CD14-positive monocyte (primary cell): Measurements from ENCODE around the gene SNX19. TPM values are rescaled to one million over a fixed set of nuclear protein-coding genes. Genes with fewer than 3 reads are reported as not detected.

Experiments used
- DNase-seq, 3 donors: peaks; one replicate each; pipeline ENCODE4 v3.0.0-alpha.2; 2011 to 2022
- H2AFZ ChIP-seq: 2 replicates; pipeline ENCODE4 v1.6.0; 2012; ENCODE audit warnings: mild to moderate bottlenecking, low read depth, low read length, inconsistent platforms; ENCODE audit not compliant: insufficient read depth, poor library complexity, severe bottlenecking
- H3K27ac ChIP-seq, 2 donors: 1 replicate in 1 of 2; 2 replicates in 1 of 2; pipeline ENCODE4 v1.5.1; 2012 to 2013; ENCODE audit warnings: low read length in 2 of 2, control low read depth in 1 of 2, inconsistent platforms in 1 of 2, low read depth in 1 of 2, mild to moderate bottlenecking in 1 of 2
- H3K27me3 ChIP-seq, 2 donors: one replicate each; pipeline versions ENCODE4 v1.6.0 to v1.6.1; 2011 to 2013; ENCODE audit warnings: low read length in 2 of 2; ENCODE audit not compliant: control insufficient read depth in 2 of 2, insufficient read depth in 2 of 2
- H3K36me3 ChIP-seq, 2 donors: replicated peaks in 1 of 2; 1 replicate in 1 of 2; 2 replicates in 1 of 2; pipeline versions ENCODE4 v1.5.1 to v1.6.1; 2012 to 2013; ENCODE audit warnings: low read length in 2 of 2, control low read depth in 1 of 2, inconsistent platforms in 1 of 2, mild to moderate bottlenecking in 1 of 2; ENCODE audit not compliant: insufficient read depth in 2 of 2, control insufficient read depth in 1 of 2
- H3K4me1 ChIP-seq, 2 donors: 1 replicate in 1 of 2; 2 replicates in 1 of 2; pipeline versions ENCODE4 v1.5.1 to v1.6.1; 2012 to 2013; ENCODE audit warnings: low read length in 2 of 2, control low read depth in 1 of 2, inconsistent platforms in 1 of 2, mild to moderate bottlenecking in 1 of 2, moderate library complexity in 1 of 2; ENCODE audit not compliant: insufficient read depth in 2 of 2, control insufficient read depth in 1 of 2
- H3K4me2 ChIP-seq: replicated peaks from 2 replicates; pipeline ENCODE3; 2012; ENCODE audit warnings: low read length, moderate library complexity, mild to moderate bottlenecking; ENCODE audit not compliant: poor library complexity, severe bottlenecking; ENCODE audit errors: extremely low read depth
- H3K4me3 ChIP-seq, 3 experiments: fragments of 200-600 bp in 1 of 3; sonication (generic) in 1 of 3; replicated peaks in 1 of 3; 1 replicate in 2 of 3; 2 replicates in 1 of 3; pipeline ENCODE4 v1.5.1; 2011 to 2013; ENCODE audit warnings: low read length in 3 of 3, mild to moderate bottlenecking in 3 of 3, control low read depth in 2 of 3, low read depth in 2 of 3, inconsistent platforms in 1 of 3, moderate library complexity in 1 of 3
- H3K79me2 ChIP-seq: 2 replicates; pipeline ENCODE4 v1.6.0; 2012; ENCODE audit warnings: mild to moderate bottlenecking, control low read depth, inconsistent platforms, low read length, moderate library complexity; ENCODE audit not compliant: insufficient read depth
- H3K9ac ChIP-seq: 2 replicates; pipeline ENCODE4 v1.6.0; 2017; ENCODE audit warnings: low read length, mild to moderate bottlenecking; ENCODE audit not compliant: insufficient read depth, poor library complexity, severe bottlenecking
- H3K9me3 ChIP-seq, 2 donors: replicated peaks in 1 of 2; 1 replicate in 1 of 2; 2 replicates in 1 of 2; pipeline versions ENCODE4 v1.5.1 to v1.6.1; 2012 to 2013; ENCODE audit warnings: low read length in 2 of 2, control low read depth in 1 of 2; ENCODE audit not compliant: control insufficient read depth in 1 of 2, insufficient read depth in 1 of 2
- H4K20me1 ChIP-seq: 2 replicates; pipeline ENCODE4 v1.6.0; 2012; ENCODE audit warnings: mild to moderate bottlenecking, low read length, control low read depth, moderate library complexity; ENCODE audit not compliant: insufficient read depth
- H3K27ac Mint-ChIP-seq, 7 donors: one replicate each; pipeline ENCODE4 v1.8.0; 2020; ENCODE audit warnings: mild to moderate bottlenecking in 7 of 7, mixed read lengths in 7 of 7, moderate library complexity in 6 of 7, inconsistent platforms in 2 of 7
- H3K27me3 Mint-ChIP-seq, 3 donors: one replicate each; pipeline ENCODE4 v1.8.0; 2021 to 2022; ENCODE audit warnings: low read depth in 3 of 3, mild to moderate bottlenecking in 3 of 3, mixed read lengths in 3 of 3, moderate library complexity in 3 of 3, inconsistent platforms in 1 of 3
- H3K36me3 Mint-ChIP-seq, 2 donors: one replicate each; pipeline ENCODE4 v1.8.0; 2020; ENCODE audit warnings: mixed read lengths in 2 of 2, inconsistent platforms in 1 of 2, mild to moderate bottlenecking in 1 of 2
- H3K4me1 Mint-ChIP-seq: one replicate; pipeline ENCODE4 v1.8.0; 2020; ENCODE audit warnings: mild to moderate bottlenecking, mixed read lengths
- H3K4me3 Mint-ChIP-seq, 2 donors: one replicate each; pipeline ENCODE4 v1.8.0; 2020; ENCODE audit warnings: mild to moderate bottlenecking in 2 of 2, mixed read lengths in 2 of 2, moderate library complexity in 1 of 2
- H3K9me3 Mint-ChIP-seq, 7 donors: one replicate each; pipeline ENCODE4 v1.8.0; 2020 to 2022; ENCODE audit warnings: mixed read lengths in 7 of 7, mild to moderate bottlenecking in 6 of 7, moderate library complexity in 6 of 7, inconsistent platforms in 2 of 7
- WGBS: methylation state at CpG from one replicate; pipeline ENCODE4 v1.1.5; 2013; ENCODE audit warnings: missing lambda C conversion rate; ENCODE audit not compliant: insufficient coverage; 5-methylcytosine and 5-hydroxymethylcytosine counted together
- intact Hi-C, 2 donors: fragments of 100-400 bp; cut with micrococcal nuclease; formaldehyde crosslinking; loops; one replicate each; pipeline versions ENCODE4 v1.15.0 to v1.15.1; 2023
- polyA plus RNA-seq, 3 donors: library from polyadenylated mRNA; depleted of rRNA in 1 of 3; unstranded in 2 of 3; stranded (reverse) in 1 of 3; fragments of 300-500 nt in 2 of 3; fragments of >200 nt in 1 of 3; fragmentation: Illumina TruSeq in 2 of 3; gene quantifications; 1 replicate in 2 of 3; 2 replicates in 1 of 3; pipeline ENCODE4 v1.2.3, GENCODE V29; 2012 to 2021
- TF ChIP-seq, protein P1 (sequence below): fragments of 200-600 bp; IDR thresholded peaks from one replicate; pipeline ENCODE4 v1.8.0; 2022; ENCODE audit warnings: antibody characterized with exemption, mild to moderate bottlenecking

Gene SNX19
- polyA plus RNA-seq, 3 donors, result 13.6 to 23.3 (median 17.6) TPM

DNA sequence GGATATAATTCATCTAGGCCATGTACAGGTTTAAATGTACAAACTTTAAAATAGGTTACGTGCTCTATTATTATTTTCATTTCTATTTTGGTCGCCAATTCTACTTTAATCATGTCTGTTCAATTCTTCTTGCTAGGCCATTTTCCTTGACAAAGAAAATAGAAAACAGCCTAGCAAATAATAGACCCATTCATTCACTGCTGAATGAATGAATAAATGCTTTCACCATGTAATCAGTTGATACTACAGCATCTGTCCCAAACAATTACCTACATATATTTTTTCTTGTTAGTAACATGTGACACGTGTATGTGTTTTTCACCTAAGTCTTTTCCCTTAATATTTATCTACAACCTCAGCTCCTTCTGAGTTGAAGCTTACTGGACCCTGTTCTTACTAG is 27.5 kb downstream of the SNX19 start:
- no peaks in the 10 kb centered on the region for H3K4me1 Mint-ChIP-seq
- intact Hi-C loops, result no loop called here
- DNase-seq, result no peak
- H4K20me1 ChIP-seq, result peaks cover 3% of the 10 kb centered on the region
- peaks cover 38 to 53% of the 10 kb centered on the region in 2 donors for H3K36me3 Mint-ChIP-seq
- TF ChIP-seq, protein P1, sequence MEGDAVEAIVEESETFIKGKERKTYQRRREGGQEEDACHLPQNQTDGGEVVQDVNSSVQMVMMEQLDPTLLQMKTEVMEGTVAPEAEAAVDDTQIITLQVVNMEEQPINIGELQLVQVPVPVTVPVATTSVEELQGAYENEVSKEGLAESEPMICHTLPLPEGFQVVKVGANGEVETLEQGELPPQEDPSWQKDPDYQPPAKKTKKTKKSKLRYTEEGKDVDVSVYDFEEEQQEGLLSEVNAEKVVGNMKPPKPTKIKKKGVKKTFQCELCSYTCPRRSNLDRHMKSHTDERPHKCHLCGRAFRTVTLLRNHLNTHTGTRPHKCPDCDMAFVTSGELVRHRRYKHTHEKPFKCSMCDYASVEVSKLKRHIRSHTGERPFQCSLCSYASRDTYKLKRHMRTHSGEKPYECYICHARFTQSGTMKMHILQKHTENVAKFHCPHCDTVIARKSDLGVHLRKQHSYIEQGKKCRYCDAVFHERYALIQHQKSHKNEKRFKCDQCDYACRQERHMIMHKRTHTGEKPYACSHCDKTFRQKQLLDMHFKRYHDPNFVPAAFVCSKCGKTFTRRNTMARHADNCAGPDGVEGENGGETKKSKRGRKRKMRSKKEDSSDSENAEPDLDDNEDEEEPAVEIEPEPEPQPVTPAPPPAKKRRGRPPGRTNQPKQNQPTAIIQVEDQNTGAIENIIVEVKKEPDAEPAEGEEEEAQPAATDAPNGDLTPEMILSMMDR, result no peak
- no peak overlapping the region for H3K27ac Mint-ChIP-seq
- no peaks in the 10 kb centered on the region for H3K4me1 ChIP-seq
- no peak overlapping the region for H3K9ac ChIP-seq
- H3K4me3 Mint-ChIP-seq, result no peak overlapping the region
- no peak overlapping the region for H2AFZ ChIP-seq
- no peak overlapping the region for H3K27ac ChIP-seq
- no peak overlapping the region for H3K4me3 ChIP-seq
- peaks cover 82 to 97% of the 10 kb centered on the region in 2 donors for H3K36me3 ChIP-seq
- WGBS, result no CpG with 5 or more reads among the region's 3 CpGs
- H3K9me3 ChIP-seq, result no peaks in the 10 kb centered on the region
- no peaks in the 10 kb centered on the region for H3K9me3 Mint-ChIP-seq
- H3K4me2 ChIP-seq, result no peak overlapping the region
- H3K79me2 ChIP-seq, result no peaks in the 10 kb centered on the region
- no peaks in the 10 kb centered on the region for H3K27me3 Mint-ChIP-seq
- no peaks in the 10 kb centered on the region for H3K27me3 ChIP-seq

DNA sequence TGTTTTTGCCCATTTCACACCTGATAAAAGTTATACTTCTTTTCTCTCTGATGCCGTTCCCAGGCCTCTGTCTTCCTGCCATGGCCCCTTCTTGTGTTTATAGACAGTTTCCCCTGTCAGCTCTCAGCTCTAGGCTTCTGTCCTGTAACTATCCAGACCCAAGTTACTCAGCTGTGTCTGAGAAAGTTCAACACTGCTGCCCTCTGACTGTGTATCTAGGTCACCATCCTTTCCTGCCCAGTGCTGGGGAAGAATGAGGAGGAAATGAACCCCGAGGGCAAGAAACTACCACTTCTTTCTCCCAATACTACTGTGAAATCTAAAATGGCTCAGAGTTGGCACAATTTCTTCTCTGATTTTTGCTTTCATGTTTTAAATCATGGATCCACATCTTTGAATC is 29.6 kb downstream of the SNX19 start:
- Histone ChIP-seq H3K27ac (no peak overlapping the region), H3K36me3 (peaks cover 84 to 97% of the 10 kb centered on the region in 2 donors), H3K9ac (no peak overlapping the region), H3K4me2 (no peak overlapping the region), H3K27me3 (no peaks in the 10 kb centered on the region), H3K4me3 (no peak overlapping the region), H4K20me1 (no peaks in the 10 kb centered on the region), H2AFZ (no peak overlapping the region), H3K4me1 (no peaks in the 10 kb centered on the region), H3K79me2 (no peaks in the 10 kb centered on the region), H3K9me3 (no peaks in the 10 kb centered on the region)
- intact Hi-C loops, result no loop called here
- Mint-ChIP-seq H3K36me3 (peaks cover 56 to 59% of the 10 kb centered on the region in 2 donors), H3K9me3 (no peaks in the 10 kb centered on the region), H3K4me1 (no peaks in the 10 kb centered on the region), H3K27ac (peak overlapping the region in 2 of 7 donors; percentile 36), H3K4me3 (no peak overlapping the region), H3K27me3 (no peaks in the 10 kb centered on the region)
- DNase-seq, result no peak
- TF ChIP-seq, protein P1, result no peak
- 100% methylated on average over 1 of the region's 2 CpGs for WGBS
